GM18858 (cell line): ENCODE data around the gene DCUN1D3.
"Not testable (repeated sequence)": the region's sequence is repeated elsewhere in the genome, so short reads cannot be mapped to it uniquely, and the experiment has no call there.

Experiments
- ATAC-seq: cut with Tn5 transposase; IDR thresholded peaks from one replicate; pipeline ENCODE4 v1.9.1; 2021; ENCODE audit not compliant: unreplicated experiment

DCUN1D3 gene

GRCh38 chr16:20865420-20866131, 34.6 kb downstream of the DCUN1D3 start:
- no peak for ATAC-seq

DNA sequence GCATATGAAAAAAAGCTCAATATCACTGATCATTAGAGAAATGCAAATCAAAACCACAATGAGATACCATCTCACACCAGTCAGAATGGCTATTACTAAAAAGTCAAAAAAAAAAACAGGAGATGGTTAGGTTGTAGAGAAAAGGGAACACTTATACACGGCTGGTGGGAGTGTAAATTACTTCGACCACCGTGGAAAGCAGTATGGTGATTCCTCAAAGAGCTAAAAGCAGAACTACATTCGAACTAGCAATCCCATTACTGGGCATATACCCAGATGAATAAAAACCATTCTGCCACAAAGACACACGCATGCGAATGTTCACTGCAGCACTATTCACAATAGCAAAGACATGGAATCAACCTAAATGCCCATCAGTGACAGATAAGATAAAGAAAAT, 35.8 kb downstream of the DCUN1D3 start:
- ATAC-seq: not testable (repeated sequence)

DNA sequence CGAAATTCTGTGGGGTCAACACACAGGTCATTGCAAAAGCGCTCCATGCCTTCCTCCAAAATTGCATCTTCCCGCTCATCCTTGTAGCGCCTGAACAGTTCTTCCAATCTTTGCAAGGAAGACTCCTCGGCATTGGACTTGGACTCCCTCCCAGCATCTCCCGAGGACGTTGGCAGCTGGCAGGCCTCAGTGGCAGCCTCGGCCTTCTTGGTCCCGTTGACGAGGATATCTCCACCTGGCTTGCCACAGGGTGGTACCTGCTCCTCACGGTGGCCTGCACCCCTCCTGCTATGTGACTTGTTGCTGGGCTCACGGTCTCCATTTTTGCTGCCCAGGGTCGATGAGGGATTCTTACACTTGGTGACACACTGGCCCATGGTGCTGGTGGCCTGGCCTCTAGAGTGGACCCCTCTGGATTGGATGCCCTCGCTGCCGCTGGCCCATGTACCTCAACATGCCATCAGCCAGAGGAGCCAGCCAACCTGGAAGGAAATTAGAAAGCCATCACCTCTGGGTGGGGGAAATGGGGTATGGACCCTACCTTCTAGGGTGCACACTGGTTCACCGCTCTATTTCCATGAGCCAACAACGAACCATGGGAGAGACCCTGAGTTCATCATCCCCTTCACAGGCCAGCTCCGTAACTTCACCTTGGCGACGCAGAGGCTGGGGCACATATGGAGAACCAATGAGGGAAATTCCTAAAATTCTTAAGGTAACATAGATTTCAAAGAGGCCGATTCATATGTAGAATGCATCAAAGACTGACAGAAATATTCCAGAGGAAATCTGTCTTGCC, 37.8 kb downstream of the DCUN1D3 start:
- no peak for ATAC-seq

GRCh38 chr16:20860995-20861394, 39.2 kb downstream of the DCUN1D3 start:
- ATAC-seq: not testable (repeated sequence)

DNA sequence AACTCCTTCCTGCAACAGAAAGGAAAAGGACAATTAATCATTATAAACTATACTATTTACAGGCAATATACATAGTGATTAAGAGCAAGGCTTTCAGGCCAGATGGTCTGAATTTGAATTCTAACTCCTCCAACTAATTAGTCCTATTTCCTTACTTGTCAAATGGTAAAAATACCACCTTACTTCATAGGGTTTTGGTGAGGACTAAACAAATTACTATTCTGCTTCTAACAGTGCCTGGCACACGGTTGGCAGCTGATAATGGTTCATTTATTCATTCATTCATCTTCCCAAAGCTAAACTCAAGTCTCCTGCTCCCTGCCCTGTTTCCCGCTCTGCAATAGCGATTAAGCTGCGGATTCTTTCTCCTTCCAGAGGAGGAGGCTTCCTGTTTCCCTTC, 39.8 kb downstream of the DCUN1D3 start:
- ATAC-seq: no peak

GRCh38 chr16:20859699-20860098, 40.5 kb downstream of the DCUN1D3 start:
- no peak for ATAC-seq

DNA sequence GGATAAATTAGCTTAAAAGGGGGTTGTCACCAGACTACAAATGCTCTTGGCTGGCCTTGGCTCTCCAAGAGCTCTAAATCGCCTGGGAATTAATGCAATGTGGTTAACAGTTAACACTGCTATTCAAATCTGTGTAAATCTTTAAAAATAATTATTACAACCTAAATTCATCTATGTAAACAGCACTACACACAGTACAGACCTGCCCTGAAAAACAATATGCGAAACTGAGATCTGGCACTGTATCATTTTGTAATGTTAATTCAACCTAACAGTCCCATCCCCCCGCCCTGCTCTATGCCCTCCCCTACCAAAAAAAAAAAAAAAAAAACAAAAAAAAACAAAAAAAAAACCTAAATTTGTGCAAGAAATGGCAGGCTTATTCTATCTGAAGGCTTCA, 40.9 kb downstream of the DCUN1D3 start:
- ATAC-seq: no peak

GRCh38 chr16:20857281-20857680, 42.9 kb downstream of the DCUN1D3 start:
- no peak for ATAC-seq

DNA sequence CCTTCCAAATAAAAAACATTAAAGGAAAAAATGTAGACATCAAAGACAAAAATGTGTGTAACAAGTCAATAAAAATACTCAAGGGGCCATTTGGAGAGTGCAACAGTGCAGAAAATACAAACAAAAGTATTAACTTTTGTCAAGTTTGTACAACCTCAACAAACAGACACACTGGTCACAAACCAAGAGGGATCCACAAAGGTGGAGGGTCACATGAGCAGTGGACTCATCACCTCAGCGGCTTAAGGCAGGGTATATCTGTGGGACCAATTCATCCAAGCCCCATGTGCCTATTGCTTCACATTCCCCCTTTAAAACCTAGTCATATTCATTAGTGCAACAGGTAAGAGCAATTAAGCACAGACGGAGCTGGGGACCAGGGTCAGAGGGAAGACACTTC, 45.2 kb downstream of the DCUN1D3 start:
- ATAC-seq: no peak

DNA sequence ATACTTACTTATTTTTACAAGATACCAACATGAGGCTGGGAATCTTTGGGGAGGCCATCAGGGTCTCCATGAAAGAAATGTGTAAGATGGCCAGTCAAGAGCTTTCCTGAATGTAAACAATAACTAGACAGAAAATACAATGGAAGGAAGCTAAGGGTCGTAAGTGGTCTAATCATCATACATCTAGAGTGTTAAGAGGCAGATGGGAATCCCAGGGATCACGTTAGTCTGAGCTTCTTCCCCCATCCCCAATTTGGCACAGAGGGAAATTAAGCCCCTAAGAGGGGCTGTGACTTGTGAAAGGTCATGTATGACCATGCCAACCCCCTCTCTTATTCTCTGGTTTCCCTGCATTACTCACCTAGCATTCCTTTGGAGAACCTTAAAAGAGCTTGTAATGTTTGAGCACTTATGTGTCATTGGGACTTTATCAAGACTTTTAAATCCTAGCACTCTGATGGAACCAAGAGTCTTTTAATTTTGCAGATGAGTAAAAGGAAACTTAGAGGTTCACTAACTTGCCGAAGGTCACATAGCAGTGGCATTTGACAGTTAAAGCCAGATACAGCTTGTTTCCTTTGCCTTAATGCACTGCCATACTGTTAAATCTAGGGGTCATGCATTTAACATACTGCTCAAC, 46.1 kb downstream of the DCUN1D3 start:
- ATAC-seq: no peak

DNA sequence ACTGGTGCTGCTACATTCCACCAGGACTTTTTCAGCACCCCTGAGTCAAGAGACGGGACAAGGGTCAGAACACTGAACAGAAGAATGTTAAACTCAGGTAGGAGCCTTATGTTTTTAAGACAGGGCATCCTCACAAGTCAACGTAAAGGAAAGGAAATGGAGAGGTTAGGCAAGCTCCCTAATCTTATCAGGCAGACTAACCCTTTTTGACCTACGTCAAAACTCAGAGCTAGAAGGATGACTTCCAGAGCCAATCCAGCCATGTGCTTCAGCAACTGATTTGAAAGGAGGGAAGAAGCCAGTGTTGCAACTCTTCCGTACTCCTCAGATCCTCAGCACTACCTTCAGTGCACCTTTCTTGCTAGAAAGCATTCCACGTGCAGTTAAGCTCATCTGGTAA, 47.0 kb downstream of the DCUN1D3 start:
- ATAC-seq: no peak

- no peak for ATAC-seq
Observed at GRCh38 chr16:20851601-20852000, 48.6 kb downstream of the DCUN1D3 start.

GRCh38 chr16:20850981-20851380, 49.2 kb downstream of the DCUN1D3 start:
- no peak for ATAC-seq

- no peak for ATAC-seq
Observed at GRCh38 chr16:20849589-20850390, 50.4 kb downstream of the DCUN1D3 start.

DNA sequence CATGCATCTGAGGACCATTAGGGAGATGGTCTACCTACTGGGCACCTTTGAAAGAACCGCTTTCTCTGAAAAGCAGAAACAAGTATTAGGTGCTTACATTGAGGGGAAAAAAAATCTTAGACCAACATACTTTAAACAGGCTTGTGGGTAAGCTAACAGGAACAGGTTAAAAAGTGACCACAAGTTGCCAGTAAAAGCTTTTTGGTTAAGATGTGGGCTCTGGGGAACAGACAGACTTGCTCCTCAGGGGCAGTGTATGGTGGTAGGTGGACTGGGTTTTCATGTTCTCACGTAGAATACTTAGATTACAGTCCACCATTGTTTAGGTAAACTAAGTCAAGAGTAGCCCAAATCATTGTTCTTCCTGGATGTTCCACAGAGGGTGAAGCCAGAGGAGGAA, 52.6 kb downstream of the DCUN1D3 start:
- ATAC-seq: no peak

DNA sequence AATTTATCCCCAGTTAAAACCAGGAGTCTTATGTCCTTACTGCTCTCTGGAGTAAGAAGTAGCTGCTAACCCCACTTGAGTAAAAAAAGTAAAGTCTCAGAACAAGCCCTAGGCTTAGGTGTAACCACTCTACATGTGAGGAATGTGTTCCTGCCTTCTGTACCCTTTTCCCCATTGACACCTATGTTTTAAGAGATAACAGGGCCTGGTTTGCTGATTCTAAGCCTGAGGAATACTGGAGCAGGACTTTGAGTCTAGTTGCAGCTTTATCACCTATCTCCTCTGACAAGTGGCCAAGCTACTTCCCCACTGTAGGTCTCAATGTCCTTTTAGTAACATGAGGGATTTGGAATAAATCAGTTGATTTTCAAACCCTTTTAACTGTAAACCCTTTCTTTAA, 53.6 kb downstream of the DCUN1D3 start:
- ATAC-seq: no peak

DNA sequence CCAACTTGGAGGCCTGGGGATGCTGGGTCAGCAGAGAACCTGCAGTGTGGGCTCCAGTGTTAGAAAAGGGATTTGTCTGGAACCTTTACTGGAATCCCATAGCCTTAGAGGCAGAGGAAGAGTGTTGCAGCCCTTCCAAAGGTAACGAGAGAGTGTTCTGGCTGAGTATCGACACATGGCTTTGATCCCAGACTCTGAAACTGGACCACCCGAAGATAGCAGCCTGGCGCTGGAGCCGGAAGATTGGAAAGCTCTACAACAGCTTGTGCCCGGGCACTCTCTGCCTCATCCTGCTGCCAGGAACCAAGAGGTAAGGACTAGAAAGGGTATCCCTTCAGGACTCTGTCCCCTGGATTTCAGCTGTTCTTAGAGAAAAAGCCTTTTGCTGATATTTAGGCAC, 54.1 kb downstream of the DCUN1D3 start:
- no peak for ATAC-seq

DNA sequence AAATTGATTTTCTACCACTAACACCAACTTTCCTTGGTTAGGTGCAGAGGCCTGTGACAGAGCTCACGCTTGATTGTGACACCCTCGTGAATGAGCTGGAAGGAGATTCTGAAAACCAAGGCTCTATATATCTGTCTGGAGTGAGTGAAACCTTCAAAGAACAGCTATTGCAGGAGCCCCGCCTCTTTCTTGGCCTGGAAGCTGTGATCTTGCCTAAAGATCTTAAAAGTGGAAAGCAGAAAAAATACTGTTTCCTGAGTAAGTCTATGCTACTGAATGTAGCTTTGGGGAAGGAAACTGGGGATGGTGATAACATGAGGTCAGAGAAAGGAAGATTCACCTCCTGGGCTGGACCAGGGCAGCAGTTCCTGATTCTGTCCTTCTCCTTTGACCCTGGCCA, 55.6 kb downstream of the DCUN1D3 start:
- no peak for ATAC-seq

- ATAC-seq: no peak
Observed at GRCh38 chr16:20844054-20844453, 56.1 kb downstream of the DCUN1D3 start.

DNA sequence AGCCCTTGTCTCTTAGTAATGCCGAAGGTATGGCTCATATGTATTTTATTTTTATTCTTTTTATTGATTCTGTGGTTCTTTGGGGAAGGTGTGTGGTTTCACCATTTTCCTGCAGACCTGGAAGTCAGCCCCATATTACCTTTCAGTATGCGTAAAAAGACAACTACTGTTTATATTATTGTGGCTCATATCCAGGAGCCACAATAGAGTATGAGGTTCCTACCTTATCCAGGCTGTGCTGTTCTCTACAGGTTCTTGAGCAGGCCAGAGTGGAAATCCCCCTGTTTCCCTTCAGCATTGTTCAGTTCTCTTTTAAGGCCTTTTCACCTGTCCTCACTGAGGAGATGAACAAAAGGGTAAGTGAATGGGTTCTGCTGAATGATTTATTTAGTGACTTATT, 60.7 kb downstream of the DCUN1D3 start:
- no peak for ATAC-seq

DNA sequence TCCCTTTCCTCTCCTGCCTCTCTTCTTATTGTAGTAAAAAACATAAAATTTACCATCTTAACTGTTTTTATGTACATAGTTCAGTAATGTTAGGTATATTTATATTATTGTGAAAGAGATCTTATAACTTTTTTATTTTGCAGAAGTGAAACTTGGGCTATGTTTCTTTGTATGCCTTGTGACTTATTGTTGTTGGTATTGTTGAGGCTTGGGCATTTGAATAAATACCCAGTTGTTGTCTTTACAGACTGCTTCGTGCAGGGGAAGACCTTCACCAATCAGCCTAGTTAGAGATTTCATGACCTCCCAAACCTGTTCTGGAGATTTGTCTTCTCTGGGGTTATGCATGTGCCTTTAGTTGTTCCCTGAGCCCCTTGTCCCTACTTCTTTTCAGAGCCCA, 61.9 kb downstream of the DCUN1D3 start:
- no peak for ATAC-seq
